ENCODE measurements around the gene DAB1.

GRCh38 chr1:57311006-57311405 is 112.9 kb downstream of the DAB1 start:
- no peak for TF ChIP-seq ZNF274 (IDR thresholded peaks at IDR 0.05; ENCODE audit: low read depth, low read length)
- TF ChIP-seq YY1 (IDR thresholded peaks at IDR 0.05; ENCODE audit: insufficient read depth, insufficient read length) = no peak
- no peak for TF ChIP-seq SUZ12 (IDR thresholded peaks at IDR 0.05; ENCODE audit: extremely low read depth, insufficient read depth, insufficient read length)
